Natural killer cell treated with Interleukin-12 subunit alpha and Interleukin-12 subunit beta and Interleukin-15 and Interleukin-18, amount 100 ng/mL, for 72 hours (primary cell): ENCODE data around the gene LRRC8B. TPM values are rescaled to one million over a fixed set of nuclear protein-coding genes. Genes with fewer than 3 reads are reported as not detected.

Experiments used
- ATAC-seq, 2 donors: fragments of 150-1000 bp; cut with Tn5 transposase in 1 of 2; sonication (Bioruptor Pico), chemical (Tn5 transposase) in 1 of 2; 2 replicates each; pipeline ENCODE4 v1.10.0; 2021
- DNase-seq: peaks from one replicate; pipeline ENCODE4 v3.0.0; 2022; ENCODE audit warnings: low spot score
- H3K27ac Mint-ChIP-seq, 2 donors: 1 replicate in 1 of 2; 2 replicates in 1 of 2; pipeline ENCODE4 v1.8.0; 2022; ENCODE audit warnings: mixed read lengths in 2 of 2, mild to moderate bottlenecking in 1 of 2, moderate library complexity in 1 of 2
- H3K27me3 Mint-ChIP-seq, 2 donors: 1 replicate in 1 of 2; 2 replicates in 1 of 2; pipeline ENCODE4 v1.8.0; 2022; ENCODE audit warnings: mixed read lengths in 2 of 2
- H3K36me3 Mint-ChIP-seq: one replicate; pipeline ENCODE4 v1.8.0; 2022; ENCODE audit warnings: mixed read lengths
- H3K4me1 Mint-ChIP-seq, 2 donors: 1 replicate in 1 of 2; 2 replicates in 1 of 2; pipeline ENCODE4 v1.8.0; 2022; ENCODE audit warnings: low read depth in 2 of 2, mixed read lengths in 2 of 2, mild to moderate bottlenecking in 1 of 2
- H3K4me3 Mint-ChIP-seq: one replicate; pipeline ENCODE4 v1.8.0; 2022; ENCODE audit warnings: mixed read lengths
- H3K9me3 Mint-ChIP-seq: 2 replicates; pipeline ENCODE4 v1.8.0; 2022; ENCODE audit warnings: mixed read lengths
- total RNA-seq, 2 donors: library from RNA; stranded (reverse); gene quantifications; one replicate each; pipeline ENCODE4 v1.2.3, GENCODE V29; 2022

The LRRC8B gene
- total RNA-seq, 2 donors from 2014 or later, result 11.1 to 15.3 TPM

- Mint-ChIP-seq H3K36me3 (no peaks in the 10 kb centered on the region), H3K9me3 (no peaks in the 10 kb centered on the region), H3K4me1 (peaks cover 16 to 22% of the 10 kb centered on the region in 2 donors), H3K27ac (no peak overlapping the region), H3K27me3 (no peaks in the 10 kb centered on the region), H3K4me3 (no peak overlapping the region)
- DNase-seq, result no peak
- ATAC-seq, result no peak
These were observed 22.4 kb downstream of the LRRC8B start for GRCh38 chr1:89546934-89547562.

- H3K27me3 Mint-ChIP-seq, result no peaks in the 10 kb centered on the region
- no peaks in the 10 kb centered on the region for H3K36me3 Mint-ChIP-seq
- peaks cover 16 to 27% of the 10 kb centered on the region in 2 donors for H3K4me1 Mint-ChIP-seq
- no peaks in the 10 kb centered on the region for H3K9me3 Mint-ChIP-seq
- DNase-seq, result no peak
- H3K4me3 Mint-ChIP-seq, result no peak overlapping the region
- peak in 1 of 2 donors; percentile 51 for ATAC-seq
- H3K27ac Mint-ChIP-seq, result no peak overlapping the region
These were observed 23.0 kb downstream of the LRRC8B start for GRCh38 chr1:89547563-89548116.

GRCh38 chr1:89548122-89548857 lies 23.7 kb downstream of the LRRC8B start:
- DNase-seq, result no peak
- Mint-ChIP-seq H3K27me3 (no peaks in the 10 kb centered on the region), H3K27ac (peak overlapping the region in 1 of 2 donors; percentile 55), H3K4me1 (peaks cover 19 to 33% of the 10 kb centered on the region in 2 donors), H3K36me3 (no peaks in the 10 kb centered on the region), H3K4me3 (no peak overlapping the region), H3K9me3 (no peaks in the 10 kb centered on the region)
- ATAC-seq, result no peak

GRCh38 chr1:89550995-89551394 lies 26.4 kb downstream of the LRRC8B start:
- Mint-ChIP-seq H3K4me1 (peaks cover 19 to 28% of the 10 kb centered on the region in 2 donors), H3K27me3 (no peaks in the 10 kb centered on the region), H3K9me3 (no peaks in the 10 kb centered on the region), H3K27ac (peak overlapping the region in 1 of 2 donors; percentile 8), H3K36me3 (no peaks in the 10 kb centered on the region), H3K4me3 (no peak overlapping the region)
- ATAC-seq, result no peak
- no peak for DNase-seq

- peak; percentile 65 to 74 for ATAC-seq
- no peak for DNase-seq
- peaks cover 21% of the 10 kb centered on the region in 2 donors for H3K4me1 Mint-ChIP-seq
- no peaks in the 10 kb centered on the region for H3K9me3 Mint-ChIP-seq
- no peaks in the 10 kb centered on the region for H3K36me3 Mint-ChIP-seq
- H3K27me3 Mint-ChIP-seq, result no peaks in the 10 kb centered on the region
- peak overlapping the region; percentile 73 to 90 for H3K27ac Mint-ChIP-seq
- peak overlapping the region; percentile 61 for H3K4me3 Mint-ChIP-seq
These were observed 27.9 kb downstream of the LRRC8B start for GRCh38 chr1:89552471-89553081.

- no peaks in the 10 kb centered on the region for H3K36me3 Mint-ChIP-seq
- H3K9me3 Mint-ChIP-seq, result no peaks in the 10 kb centered on the region
- DNase-seq, result no peak
- no peak for ATAC-seq
- peak overlapping the region; percentile 61 for H3K4me3 Mint-ChIP-seq
- peaks cover 21% of the 10 kb centered on the region in 2 donors for H3K4me1 Mint-ChIP-seq
- peak overlapping the region; percentile 73 to 90 for H3K27ac Mint-ChIP-seq
- no peaks in the 10 kb centered on the region for H3K27me3 Mint-ChIP-seq
These were observed 28.5 kb downstream of the LRRC8B start for GRCh38 chr1:89553157-89553556.

GRCh38 chr1:89555550-89555949 lies 30.9 kb downstream of the LRRC8B start:
- Mint-ChIP-seq H3K36me3 (no peaks in the 10 kb centered on the region), H3K27me3 (no peaks in the 10 kb centered on the region), H3K4me3 (no peak overlapping the region), H3K27ac (peak overlapping the region in 1 of 2 donors; percentile 22), H3K9me3 (no peaks in the 10 kb centered on the region), H3K4me1 (peaks cover 21% of the 10 kb centered on the region in 2 donors)
- ATAC-seq, result no peak
- no peak for DNase-seq

- Mint-ChIP-seq H3K9me3 (no peaks in the 10 kb centered on the region), H3K4me3 (no peak overlapping the region), H3K27me3 (no peaks in the 10 kb centered on the region), H3K4me1 (peaks cover 17 to 21% of the 10 kb centered on the region in 2 donors), H3K27ac (peak overlapping the region in 1 of 2 donors; percentile 63), H3K36me3 (no peaks in the 10 kb centered on the region)
- ATAC-seq (no peak), DNase-seq (no peak)
These were observed 32.3 kb downstream of the LRRC8B start for GRCh38 chr1:89556726-89557444.

- DNase-seq (no peak), ATAC-seq (no peak)
- Mint-ChIP-seq H3K27me3 (no peaks in the 10 kb centered on the region), H3K36me3 (no peaks in the 10 kb centered on the region), H3K27ac (peak overlapping the region in 1 of 2 donors; percentile 63), H3K4me1 (peaks cover 18 to 20% of the 10 kb centered on the region in 2 donors), H3K4me3 (no peak overlapping the region), H3K9me3 (peaks cover 3% of the 10 kb centered on the region)
These were observed 32.8 kb downstream of the LRRC8B start for GRCh38 chr1:89557445-89557825.

- Mint-ChIP-seq H3K4me1 (peaks cover 13 to 17% of the 10 kb centered on the region in 2 donors), H3K4me3 (no peak overlapping the region), H3K9me3 (peaks cover 3% of the 10 kb centered on the region), H3K27me3 (no peaks in the 10 kb centered on the region), H3K27ac (no peak overlapping the region), H3K36me3 (no peaks in the 10 kb centered on the region)
- ATAC-seq (peak in 1 of 2 donors; percentile 61), DNase-seq (no peak)
These were observed 33.3 kb downstream of the LRRC8B start for GRCh38 chr1:89557956-89558355.

- no peaks in the 10 kb centered on the region for H3K36me3 Mint-ChIP-seq
- H3K4me3 Mint-ChIP-seq, result no peak overlapping the region
- H3K4me1 Mint-ChIP-seq, result peaks cover 0 to 4% of the 10 kb centered on the region in 2 donors
- H3K27me3 Mint-ChIP-seq, result no peaks in the 10 kb centered on the region
- ATAC-seq (no peak), DNase-seq (no peak)
- H3K9me3 Mint-ChIP-seq, result peaks cover 3% of the 10 kb centered on the region
- H3K27ac Mint-ChIP-seq, result no peak overlapping the region
These were observed 39.5 kb downstream of the LRRC8B start for GRCh38 chr1:89563957-89564604.

- Mint-ChIP-seq H3K4me1 (peaks cover 0 to 6% of the 10 kb centered on the region in 2 donors), H3K36me3 (peaks cover 3% of the 10 kb centered on the region), H3K9me3 (peaks cover 3% of the 10 kb centered on the region), H3K27me3 (no peaks in the 10 kb centered on the region), H3K4me3 (no peak overlapping the region), H3K27ac (no peak overlapping the region)
- no peak for DNase-seq
- no peak for ATAC-seq
These were observed 40.9 kb downstream of the LRRC8B start for GRCh38 chr1:89565521-89565920.

GRCh38 chr1:89566761-89567174 lies 42.1 kb downstream of the LRRC8B start:
- ATAC-seq (no peak), DNase-seq (no peak)
- Mint-ChIP-seq H3K4me3 (no peak overlapping the region), H3K4me1 (peaks cover 0 to 6% of the 10 kb centered on the region in 2 donors), H3K27ac (no peak overlapping the region), H3K9me3 (peaks cover 3% of the 10 kb centered on the region), H3K36me3 (peaks cover 9% of the 10 kb centered on the region), H3K27me3 (no peaks in the 10 kb centered on the region)
